Measurements from ENCODE around the gene PLSCR4. TPM values are rescaled to one million over a fixed set of nuclear protein-coding genes. Genes with fewer than 3 reads are reported as not detected.
"Not testable (repeated sequence)": the region's sequence is repeated elsewhere in the genome, so short reads cannot be mapped to it uniquely, and the experiment has no call there.

PLSCR4 gene
- total RNA-seq, 1 donor from 2014 or later, result 5.7 TPM

- DNase-seq (ENCODE audit: low spot score in 2 of 2); FAIRE-seq: not testable (repeated sequence)
These were observed 1.5 kb upstream of the PLSCR4 start for GRCh38 chr3:146252445-146252844.

- FAIRE-seq (no peak), DNase-seq (ENCODE audit: low spot score in 2 of 2) (no peak)
These were observed 984 bp downstream of the PLSCR4 start for GRCh38 chr3:146249921-146250320.

- DNase-seq (ENCODE audit: low spot score in 2 of 2) (no peak), FAIRE-seq (no peak)
These were observed 3.0 kb downstream of the PLSCR4 start for GRCh38 chr3:146247911-146248310.

- DNase-seq (ENCODE audit: low spot score in 2 of 2), result no peak
- FAIRE-seq, result peak; percentile 65
These were observed 4.4 kb downstream of the PLSCR4 start for GRCh38 chr3:146246526-146246925.

GRCh38 chr3:146243559-146243958 lies 7.3 kb downstream of the PLSCR4 start:
- no peak for FAIRE-seq
- DNase-seq (ENCODE audit: low spot score in 2 of 2), result no peak

GRCh38 chr3:146241523-146242240 lies 9.2 kb downstream of the PLSCR4 start:
- no peak for DNase-seq (ENCODE audit: low spot score in 2 of 2)
- no peak for FAIRE-seq

- no peak for DNase-seq (ENCODE audit: low spot score in 2 of 2)
- FAIRE-seq, result no peak
These were observed 17.4 kb downstream of the PLSCR4 start for GRCh38 chr3:146233487-146233886.

GRCh38 chr3:146227486-146227885 lies 23.4 kb downstream of the PLSCR4 start:
- DNase-seq (ENCODE audit: low spot score in 2 of 2) (no peak), FAIRE-seq (no peak)

GRCh38 chr3:146226881-146227280 lies 24.0 kb downstream of the PLSCR4 start:
- FAIRE-seq (no peak), DNase-seq (ENCODE audit: low spot score in 2 of 2) (no peak)

GRCh38 chr3:146225458-146225857 lies 25.4 kb downstream of the PLSCR4 start:
- DNase-seq (ENCODE audit: low spot score in 2 of 2); FAIRE-seq: not testable (repeated sequence)

- no peak for DNase-seq (ENCODE audit: low spot score in 2 of 2)
- no peak for FAIRE-seq
These were observed 27.2 kb downstream of the PLSCR4 start for GRCh38 chr3:146223401-146224373.

GRCh38 chr3:146222204-146223046 lies 28.5 kb downstream of the PLSCR4 start:
- FAIRE-seq (no peak), DNase-seq (ENCODE audit: low spot score in 2 of 2) (no peak)

GRCh38 chr3:146221276-146221675 lies 29.6 kb downstream of the PLSCR4 start:
- DNase-seq (ENCODE audit: low spot score in 2 of 2) (no peak), FAIRE-seq (no peak)

- FAIRE-seq, result peak; percentile 98
- DNase-seq (ENCODE audit: low spot score in 2 of 2), result peak in 1 of 2 donors; percentile 22
These were observed 31.7 kb downstream of the PLSCR4 start for GRCh38 chr3:146218880-146219866.

- FAIRE-seq (no peak), DNase-seq (ENCODE audit: low spot score in 2 of 2) (no peak)
These were observed 33.6 kb downstream of the PLSCR4 start for GRCh38 chr3:146217324-146217723.

- FAIRE-seq, result no peak
- no peak for DNase-seq (ENCODE audit: low spot score in 2 of 2)
These were observed 36.4 kb downstream of the PLSCR4 start for GRCh38 chr3:146214493-146214892.

GRCh38 chr3:146209371-146209770 lies 41.5 kb downstream of the PLSCR4 start:
- DNase-seq (ENCODE audit: low spot score in 2 of 2) (no peak), FAIRE-seq (no peak)

GRCh38 chr3:146203776-146204175 lies 47.1 kb downstream of the PLSCR4 start:
- no peak for DNase-seq (ENCODE audit: low spot score in 2 of 2)
- no peak for FAIRE-seq
